MCF 10A (cell line): ENCODE data around the gene ABCC4. TPM values are rescaled to one million over a fixed set of nuclear protein-coding genes. Genes with fewer than 3 reads are reported as not detected.

Source experiments
- BruUV-seq: library from RNA; stranded (reverse); fragments of 400-500 nt; replicated peaks from 2 replicates; lab custom pipeline; 2021; lab: Mats Ljungman, UMichigan
- CTCF ChIA-PET: fragments of 300-600 bp; sonication (Branson Sonifier 250); formaldehyde crosslinking; extraction: SDS; loops from one replicate; lab custom pipeline; 2021; ENCODE audit warnings: antibody characterized with exemption, inconsistent platforms; lab: Yijun Ruan, JAX
- POLR2A ChIA-PET: fragments of 300-600, 350-650 bp; sonication (Branson Sonifier 250); formaldehyde crosslinking; extraction: SDS; loops from one replicate; lab custom pipeline; 2020; ENCODE audit warnings: antibody characterized with exemption, inconsistent platforms; lab: Yijun Ruan, JAX
- DNase-seq: peaks from one replicate; pipeline ENCODE4 v3.0.0-alpha.2; 2018; ENCODE audit not compliant: unreplicated experiment
- H3K27ac Mint-ChIP-seq: one replicate; pipeline ENCODE4 v1.8.0; 2022; ENCODE audit warnings: mild to moderate bottlenecking, low read depth, mixed read lengths; ENCODE audit not compliant: unreplicated experiment
- H3K27me3 Mint-ChIP-seq: one replicate; pipeline ENCODE4 v1.8.0; 2022; ENCODE audit warnings: mixed read lengths; ENCODE audit not compliant: insufficient read depth, unreplicated experiment
- H3K36me3 Mint-ChIP-seq: one replicate; pipeline ENCODE4 v1.8.0; 2022; ENCODE audit warnings: mild to moderate bottlenecking, moderate library complexity, mixed read lengths; ENCODE audit not compliant: insufficient read depth, unreplicated experiment
- H3K4me1 Mint-ChIP-seq: one replicate; pipeline ENCODE4 v1.8.0; 2022; ENCODE audit warnings: mixed read lengths; ENCODE audit not compliant: insufficient read depth, unreplicated experiment
- H3K4me3 Mint-ChIP-seq: one replicate; pipeline ENCODE4 v1.8.0; 2022; ENCODE audit warnings: mild to moderate bottlenecking, moderate library complexity, mixed read lengths; ENCODE audit not compliant: unreplicated experiment
- H3K9me3 Mint-ChIP-seq: one replicate; pipeline ENCODE4 v1.8.0; 2022; ENCODE audit warnings: mixed read lengths; ENCODE audit not compliant: unreplicated experiment
- CTCF ChIP-seq: fragments of 200-600 bp; IDR thresholded peaks from one replicate; pipeline ENCODE4 v1.8.0; 2022; ENCODE audit warnings: antibody characterized with exemption, mild to moderate bottlenecking; ENCODE audit not compliant: unreplicated experiment
- intact Hi-C: fragments of 100-400 bp; cut with micrococcal nuclease; formaldehyde crosslinking; loops from 2 replicates; pipeline ENCODE4 v1.14.1; 2022
- total RNA-seq: library from RNA; stranded (reverse); gene quantifications from 2 replicates; pipeline ENCODE4 v1.2.3, GENCODE V29; 2022

The ABCC4 gene
- total RNA-seq, 1 experiment from 2014 or later, result 13.9 TPM

GRCh38 chr13:95243207-95243606 is 58.0 kb downstream of the ABCC4 start:
- peaks cover 8% of the 10 kb centered on the region for H3K4me1 Mint-ChIP-seq
- H3K27ac Mint-ChIP-seq, result no peak overlapping the region
- intact Hi-C loops, result no loop called here
- no peak overlapping the region for H3K4me3 Mint-ChIP-seq
- no peak for TF ChIP-seq CTCF
- H3K27me3 Mint-ChIP-seq, result no peaks in the 10 kb centered on the region
- no TSS peak for BruUV-seq
- H3K9me3 Mint-ChIP-seq, result no peaks in the 10 kb centered on the region
- DNase-seq, result no peak
- ChIA-PET CTCF (interaction anchor here (0.6 to 1.2 kb wide), 3 partner anchors 19 to 161 kb away, joined by 3 to 5 read pairs (median 3); no protein-coding TSS in a partner anchor), POLR2A (no interaction called here)
- H3K36me3 Mint-ChIP-seq, result no peaks in the 10 kb centered on the region

GRCh38 chr13:95241321-95241720 is 59.9 kb downstream of the ABCC4 start:
- ChIA-PET CTCF (interaction anchor here (0.6 to 1.6 kb wide), 4 partner anchors 49 to 1572 kb away, joined by 3 to 8 read pairs (median 4); no protein-coding TSS in a partner anchor), POLR2A (no interaction called here)
- TF ChIP-seq CTCF, result no peak
- no peaks in the 10 kb centered on the region for H3K9me3 Mint-ChIP-seq
- H3K27ac Mint-ChIP-seq, result no peak overlapping the region
- H3K4me1 Mint-ChIP-seq, result peaks cover under 1% of the 10 kb centered on the region
- H3K4me3 Mint-ChIP-seq, result no peak overlapping the region
- peaks cover 5% of the 10 kb centered on the region for H3K36me3 Mint-ChIP-seq
- intact Hi-C loops, result no loop called here
- DNase-seq, result no peak
- no peaks in the 10 kb centered on the region for H3K27me3 Mint-ChIP-seq
- BruUV-seq, result no TSS peak

DNA sequence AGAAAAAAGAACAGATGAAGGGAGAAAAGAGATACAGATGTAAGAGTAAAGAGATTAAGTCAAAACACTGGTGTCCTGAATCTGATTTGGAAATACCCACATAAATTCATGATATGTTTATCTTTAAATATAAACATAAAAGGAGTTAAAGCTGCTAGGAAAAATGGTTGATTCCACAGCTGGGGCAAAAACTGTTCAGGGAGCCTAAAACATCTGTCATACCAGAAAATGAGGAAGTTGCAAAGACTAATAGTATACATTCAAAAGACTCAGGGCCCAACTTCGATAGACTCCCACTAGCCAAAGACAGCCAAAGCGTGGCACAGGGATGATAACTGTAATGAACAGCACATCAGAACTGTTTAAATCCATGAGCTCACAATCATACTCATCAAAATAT is 62.0 kb downstream of the ABCC4 start:
- DNase-seq, result no peak
- Mint-ChIP-seq H3K9me3 (no peaks in the 10 kb centered on the region), H3K4me3 (no peak overlapping the region), H3K36me3 (peaks cover 5% of the 10 kb centered on the region), H3K27me3 (no peaks in the 10 kb centered on the region), H3K27ac (no peak overlapping the region), H3K4me1 (no peaks in the 10 kb centered on the region)
- CTCF ChIA-PET, result interaction anchor here (0.6 to 1.1 kb wide), 4 partner anchors 8 to 165 kb away, joined by 3 to 4 read pairs (median 3); no protein-coding TSS in a partner anchor
- POLR2A ChIA-PET, result no interaction called here
- TF ChIP-seq CTCF, result no peak
- BruUV-seq, result no TSS peak
- intact Hi-C loops, result no loop called here

GRCh38 chr13:95237310-95237870 is 63.9 kb downstream of the ABCC4 start:
- Mint-ChIP-seq H3K4me1 (no peaks in the 10 kb centered on the region), H3K4me3 (no peak overlapping the region), H3K27me3 (no peaks in the 10 kb centered on the region), H3K36me3 (peaks cover 5% of the 10 kb centered on the region), H3K27ac (no peak overlapping the region), H3K9me3 (no peaks in the 10 kb centered on the region)
- CTCF ChIA-PET, result interaction anchor here (0.6 to 1.6 kb wide), 3 partner anchors 46 to 144 kb away, joined by 3 to 4 read pairs (median 3); no protein-coding TSS in a partner anchor
- TF ChIP-seq CTCF, result no peak
- intact Hi-C loops, result no loop called here
- POLR2A ChIA-PET, result no interaction called here
- no TSS peak for BruUV-seq
- no peak for DNase-seq
